Upper lobe of left lung (tissue), 6 donors: ENCODE results near the gene PACS1. TPM values are rescaled to one million over a fixed set of nuclear protein-coding genes. Genes with fewer than 3 reads are reported as not detected.

ENCODE experiments used
- ATAC-seq, 2 donors: fragments of 200-7000 bp; cut with Tn5 transposase; one replicate each; pipeline ENCODE4 v1.9.1; 2022; ENCODE audit warnings: mild to moderate bottlenecking in 2 of 2, moderate library complexity in 2 of 2; ENCODE audit not compliant: low FRiP score in 2 of 2
- DNase-seq, 2 donors: peaks; one replicate each; pipeline ENCODE4 v3.0.0-alpha.2; 2019 to 2020
- H3K27ac ChIP-seq, 4 donors: fragments of 200-600 bp; sonication (generic); one replicate each; pipeline ENCODE4 v1.5.1; 2016 to 2019
- H3K27me3 ChIP-seq, 4 donors: fragments of 200-600 bp; sonication (generic); one replicate each; pipeline ENCODE4 v1.5.1; 2017 to 2019
- H3K36me3 ChIP-seq, 4 donors: fragments of 200-600 bp; sonication (generic); one replicate each; pipeline ENCODE4 v1.5.1; 2016 to 2019
- H3K4me1 ChIP-seq, 4 donors: fragments of 200-600 bp; sonication (generic); one replicate each; pipeline ENCODE4 v1.5.1; 2018 to 2019
- H3K4me3 ChIP-seq, 4 donors: fragments of 200-600 bp; sonication (generic); one replicate each; pipeline ENCODE4 v1.5.1; 2017 to 2019; ENCODE audit warnings: mild to moderate bottlenecking in 2 of 4, moderate library complexity in 1 of 4
- H3K9me3 ChIP-seq, 4 donors: fragments of 200-600 bp; sonication (generic); one replicate each; pipeline ENCODE4 v1.5.1; 2018 to 2019
- CTCF ChIP-seq, 6 experiments: fragments of 450-650 bp in 4 of 6; fragments of 200-600 bp in 2 of 6; sonication (generic) in 2 of 6; IDR thresholded peaks; one replicate each; pipeline ENCODE4 v1.5.1; 2016 to 2019; ENCODE audit warnings: antibody characterized with exemption in 6 of 6
- EP300 ChIP-seq, 4 donors: sonication (generic); formaldehyde crosslinking; IDR thresholded peaks; one replicate each; pipeline ENCODE4 v1.5.1; 2017; ENCODE audit warnings: antibody characterized with exemption in 4 of 4, control low read depth in 2 of 4
- POLR2A ChIP-seq, 4 donors: fragments of 450-650 bp; IDR thresholded peaks; one replicate each; pipeline ENCODE4 v1.5.1; 2016 to 2017; ENCODE audit warnings: antibody characterized with exemption in 4 of 4, mild to moderate bottlenecking in 2 of 4
- POLR2AphosphoS5 ChIP-seq, 2 donors: sonication (generic); formaldehyde crosslinking; IDR thresholded peaks; one replicate each; pipeline ENCODE4 v1.5.1; 2017; ENCODE audit warnings: antibody characterized with exemption in 2 of 2
- WGBS, 2 donors: methylation state at CpG; one replicate each; pipeline ENCODE4 v1.1.5; 2017 to 2018; 5-methylcytosine and 5-hydroxymethylcytosine counted together
- total RNA-seq, 6 donors: library from RNA; depleted of rRNA in 4 of 6; stranded (reverse); fragments of >200 nt in 4 of 6; gene quantifications; one replicate each; pipeline versions ENCODE4 v1.1.0 to v1.2.1, GENCODE V29; 2016 to 2021
- donor health status: DM: no; HTN: no; CAD: no; lungs with moderate emphysema.
- donor health status: DM: no; HTN: yes; CAD: no; lungs with severe emphysema.

The PACS1 gene
- total RNA-seq, 6 donors from 2014 or later: 39.8 to 123 (median 51.1) TPM

GRCh38 chr11:66039765-66040164 lies 30.3 kb upstream of the PACS1 start:
- ATAC-seq (no peak), DNase-seq (no peak)
- no peaks in the 10 kb centered on the region for H3K9me3 ChIP-seq
- H3K36me3 ChIP-seq: no peaks in the 10 kb centered on the region
- TF ChIP-seq CTCF (IDR thresholded peaks at IDR 0.05) (no peak), EP300 (IDR thresholded peaks at IDR 0.05) (no peak), POLR2A (IDR thresholded peaks at IDR 0.05) (no peak), POLR2AphosphoS5 (IDR thresholded peaks at IDR 0.05) (no peak)
- H3K4me3 ChIP-seq: no peak overlapping the region
- H3K27ac ChIP-seq: no peak overlapping the region
- peaks cover 0 to under 1% (median 0%) of the 10 kb centered on the region in 4 donors for H3K4me1 ChIP-seq
- H3K27me3 ChIP-seq: no peaks in the 10 kb centered on the region
- WGBS, 2 donors: 78 to 94% methylated on average over 3 of the region's 3 CpGs

GRCh38 chr11:66042227-66042995 lies 27.7 kb upstream of the PACS1 start:
- WGBS, 2 donors: 94 to 96% methylated on average over 49 to 81 of the region's 81 CpGs
- TF ChIP-seq POLR2A (IDR thresholded peaks at IDR 0.05) (no peak), CTCF (IDR thresholded peaks at IDR 0.05) (no peak), POLR2AphosphoS5 (IDR thresholded peaks at IDR 0.05) (no peak), EP300 (IDR thresholded peaks at IDR 0.05) (no peak)
- H3K4me3 ChIP-seq: no peak overlapping the region
- H3K27ac ChIP-seq: no peak overlapping the region
- ATAC-seq (no peak), DNase-seq (peak in 1 of 2 donors; percentile 85)
- no peaks in the 10 kb centered on the region for H3K9me3 ChIP-seq
- no peaks in the 10 kb centered on the region for H3K27me3 ChIP-seq
- H3K36me3 ChIP-seq: no peaks in the 10 kb centered on the region
- peaks cover 0 to 8% (median 6%) of the 10 kb centered on the region in 4 donors for H3K4me1 ChIP-seq

GRCh38 chr11:66042996-66043906 lies 26.8 kb upstream of the PACS1 start:
- 96% methylated on average over 69 to 88 of the region's 88 CpGs for WGBS, 2 donors
- ATAC-seq (no peak), DNase-seq (peak in 1 of 2 donors; percentile 83)
- H3K36me3 ChIP-seq: no peaks in the 10 kb centered on the region
- TF ChIP-seq EP300 (IDR thresholded peaks at IDR 0.05) (no peak), POLR2A (IDR thresholded peaks at IDR 0.05) (no peak), POLR2AphosphoS5 (IDR thresholded peaks at IDR 0.05) (no peak), CTCF (IDR thresholded peaks at IDR 0.05) (no peak)
- H3K27me3 ChIP-seq: peaks cover 0 to 2% (median under 1%) of the 10 kb centered on the region in 4 donors
- H3K4me3 ChIP-seq: no peak overlapping the region
- no peak overlapping the region for H3K27ac ChIP-seq
- no peaks in the 10 kb centered on the region for H3K9me3 ChIP-seq
- peaks cover 0 to 8% (median 6%) of the 10 kb centered on the region in 4 donors for H3K4me1 ChIP-seq

- Histone ChIP-seq H3K27ac (no peak overlapping the region), H3K36me3 (no peaks in the 10 kb centered on the region), H3K4me1 (peaks cover 4 to 14% (median 11%) of the 10 kb centered on the region in 4 donors), H3K9me3 (no peaks in the 10 kb centered on the region), H3K27me3 (peaks cover 0 to 15% (median 7%) of the 10 kb centered on the region in 4 donors), H3K4me3 (no peak overlapping the region)
- 57 to 70% methylated on average over 6 of the region's 6 CpGs for WGBS, 2 donors
- no peak for TF ChIP-seq POLR2A (IDR thresholded peaks at IDR 0.05)
- no peak for ATAC-seq
- no peak for DNase-seq
These were observed 25.3 kb upstream of the PACS1 start for GRCh38 chr11:66044757-66045156.

GRCh38 chr11:66045177-66045639 lies 24.9 kb upstream of the PACS1 start:
- no peak overlapping the region for H3K27ac ChIP-seq
- no peak overlapping the region for H3K4me3 ChIP-seq
- DNase-seq: peak; percentile 75 to 90
- no peaks in the 10 kb centered on the region for H3K9me3 ChIP-seq
- ATAC-seq: peak; percentile 79 to 91
- H3K27me3 ChIP-seq: peaks cover 0 to 15% (median 7%) of the 10 kb centered on the region in 4 donors
- H3K4me1 ChIP-seq: peaks cover 4 to 14% (median 11%) of the 10 kb centered on the region in 4 donors
- H3K36me3 ChIP-seq: no peaks in the 10 kb centered on the region
- whole genome bisulfite sequencing, 2 donors: 10 to 42% methylated on average over 4 to 6 of the region's 11 CpGs
- TF ChIP-seq POLR2AphosphoS5 (IDR thresholded peaks at IDR 0.05) (no peak), CTCF (IDR thresholded peaks at IDR 0.05) (peak; percentile 79 to 96 (median 89))
